ENCODE results near the gene INPP5A.
"Not testable (repeated sequence)": the region's sequence is repeated elsewhere in the genome, so short reads cannot be mapped to it uniquely, and the experiment has no call there.

The INPP5A gene

GRCh38 chr10:132678436-132679216 lies 141.0 kb downstream of the INPP5A start:
- DNase-seq (ENCODE audit: low read depth), result no peak

DNA sequence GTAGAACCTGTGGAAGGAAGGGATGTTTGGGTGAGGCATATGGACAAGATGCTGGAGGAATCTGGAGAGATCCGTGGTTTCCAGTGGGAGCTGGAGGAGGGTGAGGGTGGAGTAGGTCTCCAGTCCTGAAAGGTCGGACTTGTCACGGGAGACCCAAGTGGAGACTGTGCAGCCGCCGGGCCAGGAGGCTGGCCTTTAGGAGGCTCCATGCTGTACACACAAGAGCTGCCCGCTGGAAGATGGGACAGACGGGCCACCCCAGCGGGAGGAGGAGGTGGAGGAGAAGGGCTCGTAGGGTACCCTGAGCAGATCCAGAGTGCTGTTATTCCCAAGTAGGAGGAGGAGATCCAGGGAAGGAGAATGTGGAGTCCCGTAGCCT lies 141.6 kb downstream of the INPP5A start:
- no peak for DNase-seq (ENCODE audit: low read depth)

DNA sequence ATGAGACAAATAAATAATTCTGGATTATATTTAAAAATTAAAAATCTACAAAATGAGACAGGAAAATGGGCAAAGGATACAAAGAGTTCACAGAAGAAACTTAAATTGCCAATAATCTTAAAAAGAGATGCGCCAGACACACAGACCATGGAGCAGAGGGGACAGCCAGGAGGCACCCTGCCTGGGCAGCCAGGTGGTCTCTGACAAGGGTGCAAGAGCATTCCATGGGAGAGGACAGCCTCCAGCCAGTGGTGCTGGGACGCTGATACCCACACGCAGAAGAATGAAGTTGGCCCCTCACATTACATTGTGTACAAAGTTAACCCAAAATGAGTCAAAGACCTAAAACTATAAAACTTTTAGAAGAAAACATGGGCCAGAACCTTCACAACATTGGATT lies 142.1 kb downstream of the INPP5A start:
- DNase-seq (ENCODE audit: low read depth), result no peak

DNA sequence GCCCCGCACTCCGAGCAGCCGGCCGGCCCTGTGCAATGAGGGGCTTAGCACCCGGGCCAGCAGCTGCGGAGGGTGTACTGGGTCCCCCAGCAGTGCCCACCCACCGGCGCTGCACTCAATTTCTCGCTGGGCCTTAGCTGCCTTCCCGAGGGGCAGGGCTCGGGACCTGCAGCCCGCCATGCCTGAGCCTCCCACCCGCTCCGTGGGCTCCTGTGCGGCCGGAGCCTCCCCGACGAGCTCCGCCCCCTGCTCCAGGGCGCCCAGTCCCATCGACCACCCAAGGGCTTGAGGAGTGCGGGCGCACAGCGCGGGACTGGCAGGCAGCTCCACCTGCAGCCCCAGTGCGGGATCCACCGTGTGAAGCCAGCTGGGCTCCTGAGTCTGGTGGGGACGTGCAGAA lies 143.2 kb downstream of the INPP5A start:
- DNase-seq (ENCODE audit: low read depth), result not testable (repeated sequence)

- DNase-seq (ENCODE audit: low read depth), result no peak
Measured at GRCh38 chr10:132681858-132682755, 144.5 kb downstream of the INPP5A start.

DNA sequence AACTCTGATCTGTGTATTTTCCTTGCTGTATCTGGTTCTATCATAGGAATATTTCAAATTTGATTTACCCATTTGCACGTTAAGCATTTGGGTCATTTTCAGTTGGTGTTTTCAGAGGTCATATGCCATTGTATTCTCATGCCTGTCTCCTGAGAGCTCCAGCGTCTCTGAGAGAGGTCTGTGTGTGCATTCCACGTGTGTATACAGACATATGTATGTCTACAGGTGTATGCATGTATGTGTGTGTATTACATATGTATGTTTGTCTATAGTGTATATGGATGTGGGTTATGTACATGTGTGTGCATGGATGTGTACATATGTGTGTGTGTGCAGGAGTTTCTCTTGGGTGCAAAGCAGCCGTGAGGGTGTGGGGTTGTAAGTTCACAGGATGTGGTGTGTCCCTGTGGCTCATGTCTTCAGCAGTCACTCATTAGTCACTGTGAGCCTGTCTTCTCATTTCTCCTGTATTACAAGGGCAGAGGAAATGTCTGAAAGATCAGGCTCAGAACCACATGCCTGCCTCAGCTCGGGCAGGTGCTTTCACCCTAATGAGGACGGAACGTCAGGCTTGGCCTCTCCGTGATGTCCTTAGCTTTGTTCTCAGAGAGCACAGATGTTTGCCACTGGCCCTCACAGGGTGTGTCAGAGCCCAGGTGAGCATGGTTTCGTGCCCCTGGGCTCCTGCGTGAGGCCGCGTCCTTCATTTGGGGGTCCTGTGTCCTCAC lies 146.7 kb downstream of the INPP5A start:
- no peak for DNase-seq (ENCODE audit: low read depth)

DNA sequence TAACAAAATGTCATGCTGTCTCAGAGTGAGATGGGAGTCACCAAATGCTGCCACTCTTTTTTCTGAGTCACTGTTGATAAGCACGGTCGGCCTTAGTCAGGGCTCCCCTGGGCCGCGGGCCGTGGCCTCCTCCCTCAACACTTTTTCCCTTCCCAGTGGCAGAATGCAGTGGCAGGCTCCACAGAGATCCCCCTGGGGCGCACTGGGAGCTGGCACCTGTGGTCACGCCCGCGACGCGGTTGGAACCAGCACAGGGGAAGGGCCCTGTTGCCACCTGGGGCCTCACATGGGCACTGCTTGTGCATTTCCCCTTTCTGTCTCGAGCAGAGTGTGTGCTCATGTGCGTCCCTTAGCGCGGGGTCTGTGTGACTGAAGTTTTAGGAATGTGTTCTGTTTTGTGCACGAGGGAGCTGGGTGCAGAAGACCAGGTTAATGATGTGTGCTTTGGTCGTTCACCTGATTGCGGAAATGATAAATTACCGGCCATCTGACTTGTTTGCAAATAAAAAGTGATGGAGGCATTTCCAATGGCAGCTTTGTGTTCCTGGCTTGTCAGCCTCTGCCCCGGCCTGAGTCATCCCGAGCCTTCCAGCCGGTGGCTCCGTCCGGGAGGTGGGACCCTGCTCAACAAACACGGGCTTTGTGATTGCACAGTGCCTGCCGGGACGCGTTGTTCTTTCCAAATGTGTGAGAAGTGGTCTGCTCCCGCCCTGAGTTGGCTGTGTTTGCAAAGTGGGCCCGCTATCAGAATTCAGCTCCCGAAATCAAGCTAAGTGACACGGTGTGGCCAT lies 147.7 kb downstream of the INPP5A start:
- DNase-seq (ENCODE audit: low read depth), result no peak

DNA sequence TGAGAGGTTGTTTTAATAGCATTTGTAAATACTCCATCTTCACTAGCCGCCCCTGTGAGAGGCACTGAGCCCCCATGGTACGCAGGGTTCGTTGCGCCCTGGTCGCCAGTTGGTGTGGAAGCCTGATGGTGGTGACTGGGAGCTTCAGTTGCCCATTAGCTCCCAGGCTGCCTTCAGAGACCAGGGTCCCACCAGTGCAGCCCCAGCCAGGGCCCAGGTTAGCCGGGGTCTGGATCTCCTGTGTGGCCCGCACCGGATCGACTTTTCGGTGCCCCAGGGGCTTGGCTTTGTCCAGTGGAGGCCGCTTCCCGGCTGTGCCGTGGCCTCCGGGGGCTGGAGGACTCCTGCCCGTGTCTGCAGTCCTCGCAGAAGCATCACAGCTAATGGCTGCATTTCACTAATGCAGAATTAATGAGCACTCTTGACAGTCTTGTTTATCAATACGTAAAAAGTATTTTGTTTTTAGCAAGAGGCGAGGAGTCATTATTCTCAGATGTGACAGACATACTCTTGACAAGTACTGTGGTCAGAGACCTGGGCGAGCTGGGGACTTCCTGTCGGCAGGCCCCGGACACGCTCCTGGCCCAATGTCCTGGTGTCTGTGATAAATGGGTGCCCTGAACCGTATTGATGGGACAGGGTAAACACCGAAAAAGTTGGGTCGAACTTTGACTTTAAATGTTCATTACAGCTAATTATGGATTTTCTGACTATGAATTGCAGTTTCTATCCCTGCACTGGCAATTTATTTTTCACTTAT lies 148.5 kb downstream of the INPP5A start:
- DNase-seq (ENCODE audit: low read depth), result no peak

DNA sequence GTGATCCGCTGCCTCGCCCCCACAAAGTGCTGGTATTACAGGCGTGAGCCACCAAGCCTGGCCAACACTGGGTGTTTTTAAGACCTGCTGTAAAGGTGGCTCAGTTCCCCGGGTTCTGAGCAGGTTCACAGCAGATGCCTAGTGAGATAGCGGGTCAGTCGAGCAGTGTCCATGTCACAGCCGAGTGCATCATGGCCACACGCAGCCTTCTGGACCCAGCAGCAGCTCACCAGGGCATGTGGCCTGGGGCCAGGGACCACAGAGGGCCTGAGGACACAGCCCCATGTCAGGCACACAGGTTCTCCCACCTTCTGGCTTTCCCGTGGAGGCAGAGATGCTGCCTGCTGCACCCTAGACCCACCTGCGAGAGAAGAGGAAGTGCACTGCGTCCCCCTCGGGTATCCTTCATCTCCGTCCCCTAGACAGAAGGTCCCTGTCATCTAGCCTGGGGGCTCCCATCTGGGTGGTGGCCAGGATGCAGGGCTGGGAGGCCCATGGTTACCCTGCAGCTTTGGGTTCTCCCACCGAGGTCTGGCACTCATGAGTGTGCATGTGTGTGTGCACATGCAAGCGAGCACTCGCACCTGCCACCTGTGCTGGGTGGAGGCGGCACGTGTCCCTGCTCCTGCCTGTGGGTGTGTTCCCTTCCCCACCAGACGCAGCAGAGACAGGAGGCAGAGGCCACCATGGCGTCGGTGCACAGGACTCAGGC lies 149.8 kb downstream of the INPP5A start:
- no peak for DNase-seq (ENCODE audit: low read depth)

GRCh38 chr10:132687893-132688579 lies 150.4 kb downstream of the INPP5A start:
- DNase-seq (ENCODE audit: low read depth), result no peak

DNA sequence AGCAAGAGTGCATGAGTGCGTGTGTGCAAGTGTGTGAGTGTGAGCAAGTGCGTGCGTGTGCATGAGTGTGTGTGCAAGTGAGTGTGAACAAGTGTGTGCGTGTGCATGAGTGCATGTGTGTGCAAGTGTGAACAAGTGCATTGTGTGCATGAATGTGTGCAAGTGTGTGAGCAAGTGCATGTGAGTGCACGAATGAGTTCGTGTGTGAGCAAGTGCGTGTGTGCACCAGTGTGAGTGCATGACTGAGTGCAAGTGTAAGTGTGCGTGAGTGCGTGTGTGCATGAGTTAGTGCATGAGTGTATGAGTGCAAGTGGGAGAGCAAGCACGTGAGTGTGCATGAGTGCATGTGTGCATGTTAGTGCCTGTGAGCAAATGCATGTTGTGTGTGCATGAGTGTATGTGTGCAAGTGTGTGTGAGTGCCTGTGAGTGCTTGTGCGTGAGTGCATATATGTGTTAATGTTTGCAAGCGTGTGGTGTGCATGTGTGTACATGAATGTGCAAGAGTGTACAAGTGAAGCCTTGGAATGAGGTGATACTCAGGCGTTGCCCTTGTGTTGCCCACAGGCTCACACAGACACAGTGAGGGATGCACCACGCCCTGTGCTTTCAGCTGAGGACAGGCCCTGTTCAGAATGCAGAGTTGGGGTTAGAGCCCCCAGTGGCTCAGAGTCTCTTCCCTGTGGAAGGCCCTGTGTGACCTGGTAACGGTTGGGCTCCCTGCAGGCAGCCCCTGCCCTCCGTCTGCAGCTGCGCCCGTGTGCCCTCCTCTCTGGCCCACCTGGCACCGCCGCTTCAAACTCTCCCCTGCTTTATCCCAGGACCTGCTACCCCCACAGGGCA lies 151.2 kb downstream of the INPP5A start:
- no peak for DNase-seq (ENCODE audit: low read depth)

GRCh38 chr10:132689721-132690360 lies 152.3 kb downstream of the INPP5A start:
- no peak for DNase-seq (ENCODE audit: low read depth)

DNA sequence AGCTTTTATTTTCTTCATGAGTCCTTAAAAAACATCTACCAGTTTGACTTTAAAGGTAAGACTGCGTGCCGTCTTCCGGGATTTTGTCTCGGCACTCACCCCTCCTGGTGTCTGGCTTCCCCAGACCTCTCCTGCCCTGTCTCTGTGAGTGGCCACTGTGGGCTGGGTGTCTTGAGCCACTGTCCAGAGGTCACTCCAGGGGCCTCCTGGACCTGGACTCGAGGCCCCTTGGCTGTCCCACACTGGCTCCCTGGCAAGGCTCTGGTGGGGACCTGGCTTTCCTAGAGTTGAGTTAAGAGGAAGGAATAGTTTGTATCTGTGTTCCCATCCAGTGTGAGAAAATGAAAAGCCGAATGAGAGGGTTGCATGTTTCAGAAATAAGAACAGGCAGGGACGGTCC lies 152.8 kb downstream of the INPP5A start:
- DNase-seq (ENCODE audit: low read depth), result no peak

DNA sequence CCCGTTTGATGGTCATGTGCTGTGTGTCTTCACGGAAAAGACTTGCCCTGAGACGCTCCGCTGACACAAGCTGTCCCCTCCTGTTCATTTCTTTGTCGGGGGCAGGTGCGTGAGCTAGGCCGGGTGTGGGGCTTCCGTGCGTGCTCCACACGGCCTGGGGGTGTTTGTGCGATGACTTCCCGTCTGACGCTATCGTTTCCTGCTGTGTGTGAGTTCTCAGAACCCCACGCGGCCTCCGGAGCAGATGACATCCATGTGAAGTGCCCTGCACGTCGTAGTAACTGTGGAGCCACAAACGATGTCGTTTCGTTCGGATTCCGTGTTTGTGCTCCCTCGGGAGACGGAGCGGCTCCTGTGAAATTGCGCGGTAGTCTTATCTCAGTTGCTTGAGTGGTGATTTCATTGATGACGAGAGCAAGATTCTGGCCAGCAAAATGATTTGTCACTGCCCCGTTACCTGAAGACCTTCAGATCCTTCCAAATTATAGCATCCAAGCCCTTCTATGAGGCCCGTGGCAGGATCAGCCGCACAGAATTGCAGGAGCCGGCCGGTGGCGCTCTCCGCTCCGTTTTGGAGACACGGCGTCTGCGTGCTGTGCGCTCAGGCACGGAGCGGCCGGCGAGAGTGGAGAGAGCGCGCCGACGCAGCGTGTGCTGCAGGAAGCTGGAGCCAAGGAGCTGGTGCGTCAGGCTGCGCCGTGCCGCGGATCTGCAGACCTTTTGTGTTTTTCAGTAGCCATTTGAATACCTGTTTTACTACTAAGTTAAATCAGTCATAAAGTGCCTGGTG lies 153.4 kb downstream of the INPP5A start:
- DNase-seq (ENCODE audit: low read depth), result no peak

DNA sequence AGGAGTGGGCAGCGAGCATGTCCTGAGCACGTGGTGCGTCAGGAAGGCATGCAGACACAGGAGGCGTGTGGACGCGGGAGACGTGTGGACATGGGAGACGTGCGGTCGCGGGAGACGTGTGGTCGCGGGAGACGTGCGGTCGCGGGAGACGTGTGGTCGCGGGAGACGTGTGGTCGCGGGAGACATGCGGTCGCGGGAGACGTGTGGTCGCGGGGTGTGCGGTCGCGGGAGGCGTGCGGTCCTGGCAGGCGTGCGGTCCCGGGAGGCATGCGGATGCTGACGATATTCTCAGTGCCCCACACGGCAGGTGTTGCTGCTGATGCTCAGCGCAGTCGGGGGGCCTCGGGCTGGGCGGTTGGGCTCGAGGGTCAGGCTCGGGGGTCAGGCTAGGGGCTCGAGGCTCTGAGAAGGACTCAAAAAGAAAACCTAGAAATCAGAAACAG lies 154.1 kb downstream of the INPP5A start:
- DNase-seq (ENCODE audit: low read depth), result no peak

DNA sequence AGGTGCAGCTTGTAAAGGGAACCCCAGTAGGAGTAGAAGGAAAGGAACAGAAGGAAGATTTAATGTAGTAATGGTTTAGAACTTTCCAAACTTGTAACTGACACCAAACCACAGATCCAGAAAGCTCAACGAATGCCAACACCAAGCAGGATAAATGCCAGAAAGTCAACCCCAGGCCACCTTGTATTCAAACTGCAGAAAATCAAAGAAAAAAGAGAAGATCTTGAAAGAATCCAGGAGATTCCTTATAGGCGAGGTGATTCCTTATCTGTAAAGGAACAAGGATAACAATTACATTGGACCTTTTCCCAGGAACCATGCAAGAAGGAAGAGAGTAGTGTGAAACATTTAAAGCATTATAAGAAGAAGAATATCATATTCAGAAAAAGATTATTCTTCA lies 154.7 kb downstream of the INPP5A start:
- DNase-seq (ENCODE audit: low read depth), result no peak

- no peak for DNase-seq (ENCODE audit: low read depth)
Measured at GRCh38 chr10:132693676-132694075, 156.1 kb downstream of the INPP5A start.

Data from stimulated activated CD8-positive, alpha-beta memory T cell treated with anti-CD3 and anti-CD28 coated beads, Interleukin-15, amount 100 ng/mL, for 24 hours (primary cell).